ENCODE data around the gene ZDHHC11. TPM values are rescaled to one million over a fixed set of nuclear protein-coding genes. Genes with fewer than 3 reads are reported as not detected.
"Not testable (repeated sequence)": the region's sequence is repeated elsewhere in the genome, so short reads cannot be mapped to it uniquely, and the experiment has no call there.

The ZDHHC11 gene
- total and polyA plus RNA-seq, 2 experiments from 2014 or later: 8.0 to 29.1 TPM

GRCh38 chr5:854217-854616 is 3.4 kb upstream of the ZDHHC11 start (continued):
- TF ChIP-seq NANOG (IDR thresholded peaks at IDR 0.05; ENCODE audit: borderline replicate concordance) (no peak), ZNF114 (CRISPR knock-in tag; IDR thresholded peaks at IDR 0.05) (no peak), EZH2 (IDR thresholded peaks at IDR 0.05; ENCODE audit: low read depth, unreplicated experiment) (no peak), POLR2AphosphoS5 (IDR thresholded peaks at IDR 0.05; ENCODE audit: low read depth) (no peak), JUNB (IDR thresholded peaks at IDR 0.05; ENCODE audit: unreplicated experiment) (no peak), EZH2phosphoT487 (IDR thresholded peaks at IDR 0.05; ENCODE audit: unreplicated experiment) (no peak)
- TF ChIP-seq, protein P1, sequence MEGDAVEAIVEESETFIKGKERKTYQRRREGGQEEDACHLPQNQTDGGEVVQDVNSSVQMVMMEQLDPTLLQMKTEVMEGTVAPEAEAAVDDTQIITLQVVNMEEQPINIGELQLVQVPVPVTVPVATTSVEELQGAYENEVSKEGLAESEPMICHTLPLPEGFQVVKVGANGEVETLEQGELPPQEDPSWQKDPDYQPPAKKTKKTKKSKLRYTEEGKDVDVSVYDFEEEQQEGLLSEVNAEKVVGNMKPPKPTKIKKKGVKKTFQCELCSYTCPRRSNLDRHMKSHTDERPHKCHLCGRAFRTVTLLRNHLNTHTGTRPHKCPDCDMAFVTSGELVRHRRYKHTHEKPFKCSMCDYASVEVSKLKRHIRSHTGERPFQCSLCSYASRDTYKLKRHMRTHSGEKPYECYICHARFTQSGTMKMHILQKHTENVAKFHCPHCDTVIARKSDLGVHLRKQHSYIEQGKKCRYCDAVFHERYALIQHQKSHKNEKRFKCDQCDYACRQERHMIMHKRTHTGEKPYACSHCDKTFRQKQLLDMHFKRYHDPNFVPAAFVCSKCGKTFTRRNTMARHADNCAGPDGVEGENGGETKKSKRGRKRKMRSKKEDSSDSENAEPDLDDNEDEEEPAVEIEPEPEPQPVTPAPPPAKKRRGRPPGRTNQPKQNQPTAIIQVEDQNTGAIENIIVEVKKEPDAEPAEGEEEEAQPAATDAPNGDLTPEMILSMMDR (conservative IDR thresholded peaks at IDR 0.05; ENCODE audit: low read depth in 2 of 2): no peak
- TF ChIP-seq, protein P2, sequence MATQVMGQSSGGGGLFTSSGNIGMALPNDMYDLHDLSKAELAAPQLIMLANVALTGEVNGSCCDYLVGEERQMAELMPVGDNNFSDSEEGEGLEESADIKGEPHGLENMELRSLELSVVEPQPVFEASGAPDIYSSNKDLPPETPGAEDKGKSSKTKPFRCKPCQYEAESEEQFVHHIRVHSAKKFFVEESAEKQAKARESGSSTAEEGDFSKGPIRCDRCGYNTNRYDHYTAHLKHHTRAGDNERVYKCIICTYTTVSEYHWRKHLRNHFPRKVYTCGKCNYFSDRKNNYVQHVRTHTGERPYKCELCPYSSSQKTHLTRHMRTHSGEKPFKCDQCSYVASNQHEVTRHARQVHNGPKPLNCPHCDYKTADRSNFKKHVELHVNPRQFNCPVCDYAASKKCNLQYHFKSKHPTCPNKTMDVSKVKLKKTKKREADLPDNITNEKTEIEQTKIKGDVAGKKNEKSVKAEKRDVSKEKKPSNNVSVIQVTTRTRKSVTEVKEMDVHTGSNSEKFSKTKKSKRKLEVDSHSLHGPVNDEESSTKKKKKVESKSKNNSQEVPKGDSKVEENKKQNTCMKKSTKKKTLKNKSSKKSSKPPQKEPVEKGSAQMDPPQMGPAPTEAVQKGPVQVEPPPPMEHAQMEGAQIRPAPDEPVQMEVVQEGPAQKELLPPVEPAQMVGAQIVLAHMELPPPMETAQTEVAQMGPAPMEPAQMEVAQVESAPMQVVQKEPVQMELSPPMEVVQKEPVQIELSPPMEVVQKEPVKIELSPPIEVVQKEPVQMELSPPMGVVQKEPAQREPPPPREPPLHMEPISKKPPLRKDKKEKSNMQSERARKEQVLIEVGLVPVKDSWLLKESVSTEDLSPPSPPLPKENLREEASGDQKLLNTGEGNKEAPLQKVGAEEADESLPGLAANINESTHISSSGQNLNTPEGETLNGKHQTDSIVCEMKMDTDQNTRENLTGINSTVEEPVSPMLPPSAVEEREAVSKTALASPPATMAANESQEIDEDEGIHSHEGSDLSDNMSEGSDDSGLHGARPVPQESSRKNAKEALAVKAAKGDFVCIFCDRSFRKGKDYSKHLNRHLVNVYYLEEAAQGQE (IDR thresholded peaks at IDR 0.05; ENCODE audit: unreplicated experiment): no peak

GRCh38 chr5:853416-854090 is 2.8 kb upstream of the ZDHHC11 start:
- not testable (repeated sequence) for H3K36me3 ChIP-seq (ENCODE audit: insufficient read depth); DNase-seq (ENCODE audit: low spot score); H3F3A ChIP-seq (replicated peaks; ENCODE audit: low read depth); H3K9me2 ChIP-seq (ENCODE audit: insufficient read depth); H3K4me2 ChIP-seq; H3K79me2 ChIP-seq (replicated peaks; ENCODE audit: insufficient read depth); H3K27me3 Mint-ChIP-seq (ENCODE audit: insufficient read depth, low read depth, poor library complexity); H3K27ac Mint-ChIP-seq; H3K4me3 ChIP-seq; H3K4me3 Mint-ChIP-seq; H3K4me1 ChIP-seq (ENCODE audit: insufficient read depth); H3K4me1 Mint-ChIP-seq; H3K9me3 Mint-ChIP-seq; H3K36me3 Mint-ChIP-seq (ENCODE audit: low read depth); H4K20me1 ChIP-seq (replicated peaks; ENCODE audit: insufficient read depth); H2AFZ ChIP-seq; ATAC-seq; H3K27me3 ChIP-seq (ENCODE audit: insufficient read depth); H3K27ac ChIP-seq (ENCODE audit: low read depth)
